ENCODE results near the gene OCA2. TPM values are rescaled to one million over a fixed set of nuclear protein-coding genes. Genes with fewer than 3 reads are reported as not detected.

The OCA2 gene
- total RNA-seq, 2 experiments from 2014 or later, result not detected

- Mint-ChIP-seq H3K27ac (no peak overlapping the region), H3K9me3 (ENCODE audit: insufficient read depth) (no peaks in the 10 kb centered on the region), H3K27me3 (ENCODE audit: low read depth) (peaks cover 47% of the 10 kb centered on the region), H3K36me3 (ENCODE audit: low read depth) (no peaks in the 10 kb centered on the region), H3K4me1 (ENCODE audit: low read depth) (peaks cover 29% of the 10 kb centered on the region), H3K4me3 (no peak overlapping the region)
- ChIA-PET POLR2A (no interaction called here), CTCF (interaction anchor here (0.7 to 1.4 kb wide), 3 partner anchors 9 to 27 kb away, joined by 3 to 4 read pairs (median 4); no protein-coding TSS in a partner anchor)
- DNase-seq (no peak), ATAC-seq (no peak)
Observed at GRCh38 chr15:28099555-28100140, 533 bp upstream of the OCA2 start.

GRCh38 chr15:28098360-28098765 is 752 bp downstream of the OCA2 start:
- Mint-ChIP-seq H3K27me3 (ENCODE audit: low read depth) (peaks cover 53% of the 10 kb centered on the region), H3K4me1 (ENCODE audit: low read depth) (peaks cover 29% of the 10 kb centered on the region), H3K9me3 (ENCODE audit: insufficient read depth) (no peaks in the 10 kb centered on the region), H3K36me3 (ENCODE audit: low read depth) (peaks cover 4% of the 10 kb centered on the region), H3K4me3 (no peak overlapping the region), H3K27ac (no peak overlapping the region)
- ChIA-PET POLR2A (no interaction called here), CTCF (interaction anchor here (1.2 to 1.5 kb wide), 3 partner anchors 12 to 1005 kb away, joined by 3 to 5 read pairs (median 4); no protein-coding TSS in a partner anchor)
- DNase-seq (no peak), ATAC-seq (no peak)

- ATAC-seq (no peak), DNase-seq (no peak)
- peak overlapping the region; percentile 44 for H3K4me3 Mint-ChIP-seq
- H3K36me3 Mint-ChIP-seq (ENCODE audit: low read depth), result peaks cover 4% of the 10 kb centered on the region
- no peak overlapping the region for H3K27ac Mint-ChIP-seq
- peaks cover 29% of the 10 kb centered on the region for H3K4me1 Mint-ChIP-seq (ENCODE audit: low read depth)
- ChIA-PET CTCF (interaction anchor here (1.0 to 1.7 kb wide), 4 partner anchors 12 to 1006 kb away, joined by 3 to 5 read pairs (median 4); no protein-coding TSS in a partner anchor), POLR2A (no interaction called here)
- no peaks in the 10 kb centered on the region for H3K9me3 Mint-ChIP-seq (ENCODE audit: insufficient read depth)
- H3K27me3 Mint-ChIP-seq (ENCODE audit: low read depth), result peaks cover 53% of the 10 kb centered on the region
Observed at GRCh38 chr15:28097656-28098359, 1.3 kb downstream of the OCA2 start.

GRCh38 chr15:28096670-28097431 is 2.3 kb downstream of the OCA2 start:
- Mint-ChIP-seq H3K36me3 (ENCODE audit: low read depth) (peaks cover 4% of the 10 kb centered on the region), H3K27ac (no peak overlapping the region), H3K9me3 (ENCODE audit: insufficient read depth) (no peaks in the 10 kb centered on the region), H3K4me1 (ENCODE audit: low read depth) (peaks cover 29% of the 10 kb centered on the region), H3K4me3 (peak overlapping the region; percentile 79), H3K27me3 (ENCODE audit: low read depth) (peaks cover 60% of the 10 kb centered on the region)
- ATAC-seq, result no peak
- DNase-seq, result no peak
- CTCF ChIA-PET, result interaction anchor here (1.0 to 1.7 kb wide), 3 partner anchors 13 to 1007 kb away, joined by 3 to 5 read pairs (median 3); no protein-coding TSS in a partner anchor
- POLR2A ChIA-PET, result interaction anchor here (0.6 kb wide), 1 partner anchor 842 kb away, joined by 3 read pairs; no protein-coding TSS in a partner anchor

- no peak overlapping the region for H3K27ac Mint-ChIP-seq
- DNase-seq (no peak), ATAC-seq (no peak)
- POLR2A ChIA-PET, result no interaction called here
- H3K4me3 Mint-ChIP-seq, result peak overlapping the region; percentile 79
- H3K9me3 Mint-ChIP-seq (ENCODE audit: insufficient read depth), result no peaks in the 10 kb centered on the region
- H3K27me3 Mint-ChIP-seq (ENCODE audit: low read depth), result peaks cover 62% of the 10 kb centered on the region
- H3K36me3 Mint-ChIP-seq (ENCODE audit: low read depth), result peaks cover 4% of the 10 kb centered on the region
- H3K4me1 Mint-ChIP-seq (ENCODE audit: low read depth), result peaks cover 29% of the 10 kb centered on the region
- CTCF ChIA-PET, result interaction anchor here (1.7 kb wide), 1 partner anchor 30 kb away, joined by 5 read pairs; no protein-coding TSS in a partner anchor
Observed at GRCh38 chr15:28096411-28096669, 2.8 kb downstream of the OCA2 start.

GRCh38 chr15:28094732-28095521 is 4.2 kb downstream of the OCA2 start:
- H3K4me3 Mint-ChIP-seq, result peak overlapping the region; percentile 79
- H3K4me1 Mint-ChIP-seq (ENCODE audit: low read depth), result peaks cover 29% of the 10 kb centered on the region
- no peak overlapping the region for H3K27ac Mint-ChIP-seq
- peaks cover 8% of the 10 kb centered on the region for H3K9me3 Mint-ChIP-seq (ENCODE audit: insufficient read depth)
- CTCF ChIA-PET, result no interaction called here
- peaks cover 67% of the 10 kb centered on the region for H3K27me3 Mint-ChIP-seq (ENCODE audit: low read depth)
- DNase-seq (no peak), ATAC-seq (peak; percentile 17)
- POLR2A ChIA-PET, result no interaction called here
- peaks cover 5% of the 10 kb centered on the region for H3K36me3 Mint-ChIP-seq (ENCODE audit: low read depth)

- no peak overlapping the region for H3K4me3 Mint-ChIP-seq
- peaks cover 65% of the 10 kb centered on the region for H3K27me3 Mint-ChIP-seq (ENCODE audit: low read depth)
- DNase-seq (no peak), ATAC-seq (no peak)
- H3K27ac Mint-ChIP-seq, result no peak overlapping the region
- peaks cover 25% of the 10 kb centered on the region for H3K4me1 Mint-ChIP-seq (ENCODE audit: low read depth)
- POLR2A ChIA-PET, result no interaction called here
- H3K36me3 Mint-ChIP-seq (ENCODE audit: low read depth), result peaks cover 5% of the 10 kb centered on the region
- CTCF ChIA-PET, result no interaction called here
- peaks cover 8% of the 10 kb centered on the region for H3K9me3 Mint-ChIP-seq (ENCODE audit: insufficient read depth)
Observed at GRCh38 chr15:28093752-28094535, 5.2 kb downstream of the OCA2 start.

GRCh38 chr15:28091313-28091712 is 7.8 kb downstream of the OCA2 start:
- no peak overlapping the region for H3K4me3 Mint-ChIP-seq
- no peak overlapping the region for H3K27ac Mint-ChIP-seq
- POLR2A ChIA-PET, result no interaction called here
- DNase-seq (no peak), ATAC-seq (no peak)
- H3K9me3 Mint-ChIP-seq (ENCODE audit: insufficient read depth), result peaks cover 15% of the 10 kb centered on the region
- H3K27me3 Mint-ChIP-seq (ENCODE audit: low read depth), result peaks cover 50% of the 10 kb centered on the region
- H3K36me3 Mint-ChIP-seq (ENCODE audit: low read depth), result peaks cover 9% of the 10 kb centered on the region
- peaks cover 22% of the 10 kb centered on the region for H3K4me1 Mint-ChIP-seq (ENCODE audit: low read depth)
- CTCF ChIA-PET, result no interaction called here

GRCh38 chr15:28086175-28086703 is 12.9 kb downstream of the OCA2 start:
- H3K27me3 Mint-ChIP-seq (ENCODE audit: low read depth), result peaks cover 23% of the 10 kb centered on the region
- H3K36me3 Mint-ChIP-seq (ENCODE audit: low read depth), result peaks cover 5% of the 10 kb centered on the region
- H3K9me3 Mint-ChIP-seq (ENCODE audit: insufficient read depth), result peaks cover 15% of the 10 kb centered on the region
- ChIA-PET POLR2A (no interaction called here), CTCF (interaction anchor here (2.1 kb wide), 1 partner anchor 12 kb away, joined by 5 read pairs; no protein-coding TSS in a partner anchor)
- DNase-seq (peak; percentile 75), ATAC-seq (peak; percentile 100)
- H3K4me3 Mint-ChIP-seq, result no peak overlapping the region
- H3K27ac Mint-ChIP-seq, result no peak overlapping the region
- peaks cover 14% of the 10 kb centered on the region for H3K4me1 Mint-ChIP-seq (ENCODE audit: low read depth)

- Mint-ChIP-seq H3K9me3 (ENCODE audit: insufficient read depth) (peaks cover 14% of the 10 kb centered on the region), H3K4me1 (ENCODE audit: low read depth) (peaks cover 14% of the 10 kb centered on the region), H3K27ac (no peak overlapping the region), H3K27me3 (ENCODE audit: low read depth) (peaks cover 19% of the 10 kb centered on the region), H3K36me3 (ENCODE audit: low read depth) (peaks cover 4% of the 10 kb centered on the region), H3K4me3 (no peak overlapping the region)
- CTCF ChIA-PET, result interaction anchor here (2.1 kb wide), 1 partner anchor 12 kb away, joined by 5 read pairs; no protein-coding TSS in a partner anchor
- POLR2A ChIA-PET, result no interaction called here
- DNase-seq (no peak), ATAC-seq (peak; percentile 35)
Observed at GRCh38 chr15:28085489-28086174, 13.5 kb downstream of the OCA2 start.

Data from activated CD8-positive, alpha-beta T cell treated with anti-CD3 and anti-CD28 coated beads, Interleukin-2, amount 10 ng/mL, durations not matched to agents 7 days and 5 days (primary cell).